Measurements from ENCODE around the gene SLC23A2.

- no peak for TF ChIP-seq TAF1 (IDR thresholded peaks at IDR 0.05; ENCODE audit: borderline replicate concordance, insufficient read depth, low read length)
- no peak for TF ChIP-seq POLR2AphosphoS5 (IDR thresholded peaks at IDR 0.05; ENCODE audit: low read depth, low read length)
- no peak for TF ChIP-seq SIN3A (IDR thresholded peaks at IDR 0.05; ENCODE audit: borderline replicate concordance, insufficient read depth, low read length)
- TF ChIP-seq FOXP2 (optimal IDR thresholded peaks at IDR 0.05; ENCODE audit: borderline replicate concordance, extremely low read depth, extremely low read length, insufficient read depth), result no peak
- TF ChIP-seq REST (IDR thresholded peaks at IDR 0.05; ENCODE audit: insufficient read depth in 1 of 2, low read depth in 2 of 2, low read length in 2 of 2), result no peak
Observed at GRCh38 chr20:4897600-4897999, 103.7 kb downstream of the SLC23A2 start.

Measured in PFSK-1 (cell line).